NCI-H1092 (cell line): Measurements from ENCODE around the gene KRT77.
"Not testable (repeated sequence)": the region's sequence is repeated elsewhere in the genome, so short reads cannot be mapped to it uniquely, and the experiment has no call there.

Source experiments
- DNase-seq: peaks from one replicate; lab custom pipeline; 2025; lab: John Stamatoyannopoulos, UW

Gene KRT77

GRCh38 chr12:52721838-52722470, 18.6 kb upstream of the KRT77 start:
- no peak for DNase-seq

- DNase-seq = no peak
These were observed 17.1 kb upstream of the KRT77 start for GRCh38 chr12:52720365-52720886.

GRCh38 chr12:52716061-52716460, 12.7 kb upstream of the KRT77 start:
- DNase-seq = no peak

GRCh38 chr12:52715416-52715815, 12.1 kb upstream of the KRT77 start:
- DNase-seq = no peak

GRCh38 chr12:52714887-52715281, 11.6 kb upstream of the KRT77 start:
- no peak for DNase-seq

- DNase-seq = no peak
These were observed 10.9 kb upstream of the KRT77 start for GRCh38 chr12:52713960-52714886.

- DNase-seq = not testable (repeated sequence)
These were observed 8.8 kb upstream of the KRT77 start for GRCh38 chr12:52712122-52712521.

- DNase-seq = no peak
These were observed 7.4 kb upstream of the KRT77 start for GRCh38 chr12:52710730-52711129.

GRCh38 chr12:52708010-52708409, 4.7 kb upstream of the KRT77 start:
- DNase-seq = no peak

- no peak for DNase-seq
These were observed 1.1 kb upstream of the KRT77 start for GRCh38 chr12:52704464-52704863.

- DNase-seq = no peak
These were observed 554 bp upstream of the KRT77 start for GRCh38 chr12:52703878-52704277.

- no peak for DNase-seq
These were observed 986 bp downstream of the KRT77 start for GRCh38 chr12:52702338-52702737.

- DNase-seq = no peak
These were observed 2.0 kb downstream of the KRT77 start for GRCh38 chr12:52701281-52701680.

GRCh38 chr12:52699960-52700359, 3.4 kb downstream of the KRT77 start:
- DNase-seq = no peak

- no peak for DNase-seq
These were observed 4.0 kb downstream of the KRT77 start for GRCh38 chr12:52699373-52699772.

GRCh38 chr12:52698651-52699340, 4.5 kb downstream of the KRT77 start:
- no peak for DNase-seq

- no peak for DNase-seq
These were observed 6.2 kb downstream of the KRT77 start for GRCh38 chr12:52697058-52697582.

- no peak for DNase-seq
These were observed 6.7 kb downstream of the KRT77 start for GRCh38 chr12:52696588-52696987.

- no peak for DNase-seq
These were observed 8.3 kb downstream of the KRT77 start for GRCh38 chr12:52695039-52695438.

- DNase-seq = no peak
These were observed 9.2 kb downstream of the KRT77 start for GRCh38 chr12:52694151-52694550.

GRCh38 chr12:52693261-52693660, 10.1 kb downstream of the KRT77 start:
- DNase-seq = no peak

- no peak for DNase-seq
These were observed 11.1 kb downstream of the KRT77 start for GRCh38 chr12:52692254-52692653.

GRCh38 chr12:52691841-52692150, 11.5 kb downstream of the KRT77 start:
- DNase-seq = no peak
